ENCODE results near the gene DHFR.

- TF ChIP-seq, protein P1, sequence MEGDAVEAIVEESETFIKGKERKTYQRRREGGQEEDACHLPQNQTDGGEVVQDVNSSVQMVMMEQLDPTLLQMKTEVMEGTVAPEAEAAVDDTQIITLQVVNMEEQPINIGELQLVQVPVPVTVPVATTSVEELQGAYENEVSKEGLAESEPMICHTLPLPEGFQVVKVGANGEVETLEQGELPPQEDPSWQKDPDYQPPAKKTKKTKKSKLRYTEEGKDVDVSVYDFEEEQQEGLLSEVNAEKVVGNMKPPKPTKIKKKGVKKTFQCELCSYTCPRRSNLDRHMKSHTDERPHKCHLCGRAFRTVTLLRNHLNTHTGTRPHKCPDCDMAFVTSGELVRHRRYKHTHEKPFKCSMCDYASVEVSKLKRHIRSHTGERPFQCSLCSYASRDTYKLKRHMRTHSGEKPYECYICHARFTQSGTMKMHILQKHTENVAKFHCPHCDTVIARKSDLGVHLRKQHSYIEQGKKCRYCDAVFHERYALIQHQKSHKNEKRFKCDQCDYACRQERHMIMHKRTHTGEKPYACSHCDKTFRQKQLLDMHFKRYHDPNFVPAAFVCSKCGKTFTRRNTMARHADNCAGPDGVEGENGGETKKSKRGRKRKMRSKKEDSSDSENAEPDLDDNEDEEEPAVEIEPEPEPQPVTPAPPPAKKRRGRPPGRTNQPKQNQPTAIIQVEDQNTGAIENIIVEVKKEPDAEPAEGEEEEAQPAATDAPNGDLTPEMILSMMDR (conservative IDR thresholded peaks at IDR 0.05) = no peak
- TF ChIP-seq ZFX (IDR thresholded peaks at IDR 0.05) = no peak
Measured at GRCh38 chr5:80701597-80701996, 46.8 kb upstream of the DHFR start.
